Osteoblast (primary cell): ENCODE results near the gene ELOVL2. TPM values are rescaled to one million over a fixed set of nuclear protein-coding genes. Genes with fewer than 3 reads are reported as not detected.

ENCODE experiments used
- DNase-seq: peaks from one replicate; pipeline ENCODE4 v3.0.0; 2011; ENCODE audit warnings: low spot score, mixed read lengths; ENCODE audit not compliant: insufficient read length; ENCODE audit errors: missing footprints
- H2AFZ ChIP-seq: 2 replicates; pipeline ENCODE4 v1.6.0; 2011; ENCODE audit warnings: mild to moderate bottlenecking, low read length
- H3K27ac ChIP-seq: 2 replicates; pipeline ENCODE4 v1.5.1; 2011; ENCODE audit warnings: mild to moderate bottlenecking, low read depth, low read length, moderate library complexity
- H3K27me3 ChIP-seq: 2 replicates; pipeline ENCODE4 v1.6.0; 2012; ENCODE audit warnings: mild to moderate bottlenecking, control low read depth, inconsistent platforms, low read length, moderate library complexity; ENCODE audit not compliant: insufficient read depth
- H3K36me3 ChIP-seq: 2 replicates; pipeline ENCODE4 v1.5.1; 2011; ENCODE audit warnings: mild to moderate bottlenecking, low read length, control low read depth, moderate library complexity; ENCODE audit not compliant: insufficient read depth
- H3K4me1 ChIP-seq: 2 replicates; pipeline ENCODE4 v1.5.1; 2011; ENCODE audit warnings: mild to moderate bottlenecking, low read length, control low read depth, moderate library complexity; ENCODE audit not compliant: insufficient read depth
- H3K4me2 ChIP-seq: 2 replicates; pipeline ENCODE4 v1.6.0; 2011; ENCODE audit warnings: mild to moderate bottlenecking, low read length; ENCODE audit not compliant: insufficient read depth
- H3K4me3 ChIP-seq: fragments of 200-600 bp; sonication (generic); 3 replicates; pipeline ENCODE4 v1.5.1; 2012; ENCODE audit warnings: mild to moderate bottlenecking, low read length, inconsistent platforms; ENCODE audit not compliant: insufficient read depth
- H3K79me2 ChIP-seq: 2 replicates; pipeline ENCODE4 v1.6.0; 2012; ENCODE audit warnings: mild to moderate bottlenecking, low read length, control low read depth, inconsistent platforms; ENCODE audit not compliant: insufficient read depth
- H3K9me3 ChIP-seq: 2 replicates; pipeline ENCODE4 v1.5.1; 2011; ENCODE audit warnings: low read depth, low read length, control low read depth
- H4K20me1 ChIP-seq: 2 replicates; pipeline ENCODE4 v1.6.0; 2012; ENCODE audit warnings: mild to moderate bottlenecking, low read length, control low read depth; ENCODE audit not compliant: insufficient read depth
- total RNA-seq: library from RNA; depleted of rRNA; stranded (reverse); fragments of >200 nt; gene quantifications from 2 replicates; pipeline ENCODE4 v1.2.3, GENCODE V29; 2012
- TF ChIP-seq, protein P1 (sequence below): IDR thresholded peaks from 2 replicates; pipeline ENCODE4 v1.5.1; 2011; ENCODE audit warnings: mild to moderate bottlenecking, low read depth, low read length, moderate library complexity; ENCODE audit errors: extremely low read depth

Gene ELOVL2
- total RNA-seq, 1 donor = under 0.01 TPM

- Histone ChIP-seq H4K20me1 (no peaks in the 10 kb centered on the region), H3K4me1 (peaks cover 8% of the 10 kb centered on the region), H3K36me3 (no peaks in the 10 kb centered on the region), H3K4me3 (no peak overlapping the region), H3K27ac (no peak overlapping the region), H3K4me2 (no peak overlapping the region), H2AFZ (no peak overlapping the region), H3K9me3 (no peaks in the 10 kb centered on the region), H3K79me2 (no peaks in the 10 kb centered on the region), H3K27me3 (peaks cover 10% of the 10 kb centered on the region)
- DNase-seq = no peak
- TF ChIP-seq, protein P1, sequence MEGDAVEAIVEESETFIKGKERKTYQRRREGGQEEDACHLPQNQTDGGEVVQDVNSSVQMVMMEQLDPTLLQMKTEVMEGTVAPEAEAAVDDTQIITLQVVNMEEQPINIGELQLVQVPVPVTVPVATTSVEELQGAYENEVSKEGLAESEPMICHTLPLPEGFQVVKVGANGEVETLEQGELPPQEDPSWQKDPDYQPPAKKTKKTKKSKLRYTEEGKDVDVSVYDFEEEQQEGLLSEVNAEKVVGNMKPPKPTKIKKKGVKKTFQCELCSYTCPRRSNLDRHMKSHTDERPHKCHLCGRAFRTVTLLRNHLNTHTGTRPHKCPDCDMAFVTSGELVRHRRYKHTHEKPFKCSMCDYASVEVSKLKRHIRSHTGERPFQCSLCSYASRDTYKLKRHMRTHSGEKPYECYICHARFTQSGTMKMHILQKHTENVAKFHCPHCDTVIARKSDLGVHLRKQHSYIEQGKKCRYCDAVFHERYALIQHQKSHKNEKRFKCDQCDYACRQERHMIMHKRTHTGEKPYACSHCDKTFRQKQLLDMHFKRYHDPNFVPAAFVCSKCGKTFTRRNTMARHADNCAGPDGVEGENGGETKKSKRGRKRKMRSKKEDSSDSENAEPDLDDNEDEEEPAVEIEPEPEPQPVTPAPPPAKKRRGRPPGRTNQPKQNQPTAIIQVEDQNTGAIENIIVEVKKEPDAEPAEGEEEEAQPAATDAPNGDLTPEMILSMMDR = no peak
These were observed 30.4 kb downstream of the ELOVL2 start for GRCh38 chr6:11013721-11014070.

DNA sequence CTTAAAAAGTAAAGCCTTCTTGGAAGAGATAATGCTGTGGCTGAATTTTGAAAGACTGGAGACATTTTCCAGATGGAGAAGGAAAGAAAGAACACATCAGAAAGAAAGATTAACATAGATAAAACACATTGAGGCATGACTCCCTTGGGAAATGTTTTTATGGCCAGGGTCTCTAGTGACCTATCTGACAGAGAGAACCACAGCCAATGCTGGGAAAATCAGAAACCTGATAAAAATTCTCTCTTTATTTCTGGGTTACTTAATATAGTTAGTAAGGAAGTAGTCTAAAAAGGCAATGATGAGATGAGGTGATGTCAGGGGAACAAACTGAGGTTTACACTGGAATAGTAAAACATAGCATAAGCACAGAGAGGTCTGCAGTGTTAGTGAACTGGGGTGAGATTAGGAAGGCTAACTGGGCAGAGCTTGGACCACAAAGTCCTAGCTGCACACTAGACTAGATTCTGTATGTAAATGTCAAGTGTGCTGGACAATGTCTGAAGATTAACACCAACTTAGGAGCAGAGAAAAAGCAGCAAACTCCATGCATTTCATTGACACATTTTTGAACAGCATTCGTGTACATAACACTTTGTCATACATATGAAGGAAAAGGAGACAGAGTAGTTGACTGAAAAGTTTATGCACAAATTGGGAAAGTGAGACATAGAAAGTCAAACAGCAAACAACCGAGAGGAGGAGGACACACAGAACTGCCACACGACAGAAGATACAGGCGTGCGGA is 31.0 kb downstream of the ELOVL2 start:
- Histone ChIP-seq H3K79me2 (no peaks in the 10 kb centered on the region), H3K4me3 (no peak overlapping the region), H3K4me1 (peaks cover 8% of the 10 kb centered on the region), H3K36me3 (no peaks in the 10 kb centered on the region), H4K20me1 (no peaks in the 10 kb centered on the region), H2AFZ (no peak overlapping the region), H3K9me3 (no peaks in the 10 kb centered on the region), H3K27me3 (peaks cover 10% of the 10 kb centered on the region), H3K4me2 (no peak overlapping the region), H3K27ac (no peak overlapping the region)
- no peak for DNase-seq
- TF ChIP-seq, protein P1 = no peak

- Histone ChIP-seq H3K4me1 (peaks cover 10% of the 10 kb centered on the region), H3K4me2 (no peak overlapping the region), H3K36me3 (no peaks in the 10 kb centered on the region), H4K20me1 (no peaks in the 10 kb centered on the region), H2AFZ (no peak overlapping the region), H3K79me2 (no peaks in the 10 kb centered on the region), H3K4me3 (no peak overlapping the region), H3K27me3 (peaks cover 10% of the 10 kb centered on the region), H3K27ac (no peak overlapping the region), H3K9me3 (no peaks in the 10 kb centered on the region)
- DNase-seq = no peak
- TF ChIP-seq, protein P1 = no peak
These were observed 31.8 kb downstream of the ELOVL2 start for GRCh38 chr6:11012295-11012754.

DNA sequence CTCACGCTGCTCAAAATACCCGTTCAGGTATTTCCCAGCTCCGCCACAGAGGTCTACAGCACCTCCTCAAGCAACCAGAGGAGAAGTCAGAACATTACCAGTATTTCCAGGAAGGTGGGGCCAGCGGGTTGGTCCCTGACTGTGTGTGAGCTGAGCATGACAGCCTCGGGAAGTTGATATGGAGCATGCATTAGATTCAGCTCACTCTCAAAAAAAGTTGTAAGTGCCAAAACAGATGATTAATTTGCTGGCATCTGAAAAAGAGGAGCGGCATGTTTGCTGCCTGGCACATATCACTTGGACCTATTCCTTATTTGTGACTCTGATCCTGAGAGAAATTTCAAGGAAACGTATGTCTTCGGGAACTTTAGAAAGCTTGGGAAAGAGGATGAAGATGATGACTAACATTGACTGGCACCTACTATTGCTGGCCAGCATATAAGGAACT is 32.3 kb downstream of the ELOVL2 start:
- no peak overlapping the region for H3K27ac ChIP-seq
- H3K4me1 ChIP-seq = peaks cover 11% of the 10 kb centered on the region
- DNase-seq = no peak
- H3K27me3 ChIP-seq = peaks cover 10% of the 10 kb centered on the region
- H3K4me3 ChIP-seq = no peak overlapping the region
- H3K4me2 ChIP-seq = no peak overlapping the region
- TF ChIP-seq, protein P1 = no peak
- H3K79me2 ChIP-seq = no peaks in the 10 kb centered on the region
- H4K20me1 ChIP-seq = no peaks in the 10 kb centered on the region
- no peaks in the 10 kb centered on the region for H3K9me3 ChIP-seq
- H3K36me3 ChIP-seq = no peaks in the 10 kb centered on the region
- no peak overlapping the region for H2AFZ ChIP-seq
